HEK293T (cell line): ENCODE data around the gene LRRC18.

Experiments used
- ARNT ChIP-seq: fragments of 450-650 bp; IDR thresholded peaks from 2 replicates; pipeline ENCODE4 v1.6.1; 2017; ENCODE audit warnings: mild to moderate bottlenecking
- BHLHE40 ChIP-seq: fragments of 450-650 bp; IDR thresholded peaks from 2 replicates; pipeline ENCODE4 v1.6.1; 2016; ENCODE audit warnings: mild to moderate bottlenecking, moderate library complexity, borderline replicate concordance
- CTBP1 ChIP-seq: fragments of 450-650 bp; IDR thresholded peaks from 2 replicates; pipeline ENCODE4 v1.6.1; 2016; ENCODE audit warnings: borderline replicate concordance
- ELF4 ChIP-seq: fragments of 450-650 bp; IDR thresholded peaks from 2 replicates; pipeline ENCODE4 v1.6.1; 2017; ENCODE audit warnings: antibody characterized with exemption
- FOXA1 ChIP-seq: fragments of 450-650 bp; IDR thresholded peaks from 2 replicates; pipeline ENCODE4 v1.6.1; 2016; ENCODE audit warnings: mild to moderate bottlenecking
- FOXK2 ChIP-seq: fragments of 450-650 bp; IDR thresholded peaks from 2 replicates; pipeline ENCODE4 v1.6.1; 2016; ENCODE audit warnings: mild to moderate bottlenecking
- FOXM1 ChIP-seq: fragments of 450-650 bp; IDR thresholded peaks from 2 replicates; pipeline ENCODE4 v1.6.1; 2017; ENCODE audit warnings: mild to moderate bottlenecking, borderline replicate concordance
- HDGF ChIP-seq: fragments of 450-650 bp; IDR thresholded peaks from 2 replicates; pipeline ENCODE4 v1.6.1; 2017; ENCODE audit warnings: antibody characterized with exemption, borderline replicate concordance
- SP1 ChIP-seq: fragments of 450-650 bp; IDR thresholded peaks from 2 replicates; pipeline ENCODE4 v1.6.1; 2017
- TARDBP ChIP-seq: fragments of 450-650 bp; IDR thresholded peaks from 2 replicates; pipeline ENCODE4 v1.6.1; 2016
- ZNF384 ChIP-seq: fragments of 450-650 bp; IDR thresholded peaks from 2 replicates; pipeline ENCODE4 v1.6.1; 2016

- TF ChIP-seq FOXA1: no peak
- no peak for TF ChIP-seq HDGF
- no peak for TF ChIP-seq FOXK2
- no peak for TF ChIP-seq ZNF384
- no peak for TF ChIP-seq CTBP1
- no peak for TF ChIP-seq ELF4
- no peak for TF ChIP-seq FOXM1
- TF ChIP-seq SP1: no peak
- no peak for TF ChIP-seq ARNT
- no peak for TF ChIP-seq BHLHE40
- no peak for TF ChIP-seq TARDBP
Measured at GRCh38 chr10:48932831-48933664, 6.6 kb downstream of the LRRC18 start.
